Bronchial epithelial cell (primary cell): ENCODE data around the gene AKNAD1. TPM values are rescaled to one million over a fixed set of nuclear protein-coding genes. Genes with fewer than 3 reads are reported as not detected.
"Not testable (repeated sequence)": the region's sequence is repeated elsewhere in the genome, so short reads cannot be mapped to it uniquely, and the experiment has no call there.

Experiments
- DNase-seq: peaks from one replicate; pipeline ENCODE4 v3.0.0-alpha.2; 2010; ENCODE audit warnings: low read depth
- FAIRE-seq: peaks from 2 replicates; lab custom pipeline; 2011; peaks lifted over from hg19 to GRCh38; lab: Jason Lieb, UNC
- H3K27me3 ChIP-seq: 2 replicates; pipeline ENCODE4 v1.5.1; 2011; ENCODE audit warnings: low read length; ENCODE audit not compliant: control insufficient read depth, insufficient read depth
- H3K36me3 ChIP-seq: 2 replicates; pipeline ENCODE4 v1.5.1; 2011; ENCODE audit warnings: low read length; ENCODE audit not compliant: control insufficient read depth, insufficient read depth
- H3K4me3 ChIP-seq: 2 replicates; pipeline ENCODE4 v1.5.1; 2011; ENCODE audit warnings: mild to moderate bottlenecking, low read depth, low read length, control low read depth
- total RNA-seq: library from RNA; depleted of rRNA; stranded (reverse); fragments of >200 nt; gene quantifications from 2 replicates; pipeline ENCODE4 v1.2.1, GENCODE V29; 2014
- TF ChIP-seq, protein P1 (sequence below): IDR thresholded peaks from 2 replicates; pipeline ENCODE4 v1.5.1; 2011; ENCODE audit warnings: mild to moderate bottlenecking, moderate library complexity, low read length, control low read depth, inconsistent platforms; ENCODE audit not compliant: insufficient read depth, severe bottlenecking

Gene AKNAD1
- total RNA-seq, 1 donor from 2014 or later, result not detected

DNA sequence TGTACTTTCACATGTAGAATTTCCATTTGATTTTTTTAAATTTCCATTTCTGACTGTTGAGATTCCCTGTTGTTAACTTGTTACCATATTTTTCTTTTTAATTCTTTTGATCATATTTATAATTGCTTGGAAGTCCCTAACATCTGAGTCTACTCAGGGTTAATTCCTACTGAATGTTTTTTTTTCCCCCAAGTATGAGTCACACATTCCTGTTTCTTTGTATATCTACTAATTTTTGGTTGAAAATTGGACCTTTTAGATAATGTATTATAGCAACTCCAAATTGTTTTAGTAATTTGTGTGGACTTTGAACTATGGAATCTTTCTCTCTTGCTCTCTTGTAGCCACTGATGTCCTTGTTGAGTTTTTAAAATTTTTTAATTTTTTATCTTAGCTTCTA is 55.8 kb downstream of the AKNAD1 start:
- FAIRE-seq, result no peak
- Histone ChIP-seq H3K27me3 (no peaks in the 10 kb centered on the region), H3K36me3 (peaks cover 7% of the 10 kb centered on the region), H3K4me3 (no peak overlapping the region)
- TF ChIP-seq, protein P1, sequence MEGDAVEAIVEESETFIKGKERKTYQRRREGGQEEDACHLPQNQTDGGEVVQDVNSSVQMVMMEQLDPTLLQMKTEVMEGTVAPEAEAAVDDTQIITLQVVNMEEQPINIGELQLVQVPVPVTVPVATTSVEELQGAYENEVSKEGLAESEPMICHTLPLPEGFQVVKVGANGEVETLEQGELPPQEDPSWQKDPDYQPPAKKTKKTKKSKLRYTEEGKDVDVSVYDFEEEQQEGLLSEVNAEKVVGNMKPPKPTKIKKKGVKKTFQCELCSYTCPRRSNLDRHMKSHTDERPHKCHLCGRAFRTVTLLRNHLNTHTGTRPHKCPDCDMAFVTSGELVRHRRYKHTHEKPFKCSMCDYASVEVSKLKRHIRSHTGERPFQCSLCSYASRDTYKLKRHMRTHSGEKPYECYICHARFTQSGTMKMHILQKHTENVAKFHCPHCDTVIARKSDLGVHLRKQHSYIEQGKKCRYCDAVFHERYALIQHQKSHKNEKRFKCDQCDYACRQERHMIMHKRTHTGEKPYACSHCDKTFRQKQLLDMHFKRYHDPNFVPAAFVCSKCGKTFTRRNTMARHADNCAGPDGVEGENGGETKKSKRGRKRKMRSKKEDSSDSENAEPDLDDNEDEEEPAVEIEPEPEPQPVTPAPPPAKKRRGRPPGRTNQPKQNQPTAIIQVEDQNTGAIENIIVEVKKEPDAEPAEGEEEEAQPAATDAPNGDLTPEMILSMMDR, result no peak
- DNase-seq, result no peak

GRCh38 chr1:108799001-108799400 is 57.9 kb downstream of the AKNAD1 start:
- Histone ChIP-seq H3K4me3 (no peak overlapping the region), H3K36me3 (peaks cover 6% of the 10 kb centered on the region), H3K27me3 (no peaks in the 10 kb centered on the region)
- DNase-seq (no peak), FAIRE-seq (no peak)
- TF ChIP-seq, protein P1, result no peak

DNA sequence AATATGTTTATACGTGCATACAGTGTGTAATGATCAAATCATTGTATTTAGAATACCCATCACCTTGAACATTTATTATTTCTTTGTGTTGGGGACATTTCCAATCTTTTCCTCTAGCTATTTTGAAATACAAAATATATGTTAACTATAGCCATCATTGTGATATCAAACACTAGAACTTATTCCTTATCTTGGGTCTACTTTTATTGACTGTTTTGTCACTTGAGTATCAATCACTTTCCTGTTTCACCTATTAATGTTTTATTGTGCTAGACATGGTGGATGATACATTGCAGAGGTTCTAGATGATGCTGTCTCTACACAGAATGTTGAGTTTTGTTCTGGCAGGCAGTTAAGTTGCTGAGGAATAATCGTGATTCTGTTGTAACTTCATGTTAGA is 64.5 kb downstream of the AKNAD1 start:
- no peak for DNase-seq
- Histone ChIP-seq H3K27me3 (no peaks in the 10 kb centered on the region), H3K36me3 (peaks cover 4% of the 10 kb centered on the region), H3K4me3 (no peak overlapping the region)
- TF ChIP-seq, protein P1, result no peak
- FAIRE-seq, result no peak

GRCh38 chr1:108791790-108792189 is 65.1 kb downstream of the AKNAD1 start:
- DNase-seq, result no peak
- FAIRE-seq, result no peak
- Histone ChIP-seq H3K27me3 (no peaks in the 10 kb centered on the region), H3K36me3 (peaks cover 3% of the 10 kb centered on the region), H3K4me3 (no peak overlapping the region)
- TF ChIP-seq, protein P1, result no peak

DNA sequence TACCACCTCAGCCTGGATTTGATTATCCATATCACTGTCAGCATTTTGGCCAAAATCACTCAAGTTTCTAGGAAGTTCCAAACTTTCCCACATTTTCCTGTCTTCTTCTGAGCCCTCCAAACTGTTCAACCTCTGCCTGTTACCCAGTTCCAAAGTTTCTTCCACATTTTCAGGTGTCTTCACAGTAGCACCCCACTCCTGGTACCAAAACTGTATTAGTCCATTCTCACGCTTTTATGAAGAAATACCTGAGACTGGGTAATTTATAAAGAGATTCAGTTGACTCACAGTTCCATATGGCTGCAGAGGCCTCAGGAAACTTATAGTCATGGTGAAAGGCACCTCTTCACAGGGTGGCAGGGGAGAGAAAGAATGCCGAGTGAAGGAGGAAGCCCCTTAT is 71.0 kb downstream of the AKNAD1 start:
- H3K4me3 ChIP-seq, result no peak overlapping the region
- TF ChIP-seq, protein P1, result no peak
- DNase-seq (no peak), FAIRE-seq (no peak)
- peaks cover 7% of the 10 kb centered on the region for H3K36me3 ChIP-seq
- no peaks in the 10 kb centered on the region for H3K27me3 ChIP-seq

- H3K4me3 ChIP-seq, result no peak overlapping the region
- H3K36me3 ChIP-seq, result peaks cover 7% of the 10 kb centered on the region
- no peaks in the 10 kb centered on the region for H3K27me3 ChIP-seq
- TF ChIP-seq, protein P1, result no peak
- no peak for FAIRE-seq
- DNase-seq, result no peak
These were observed 71.6 kb downstream of the AKNAD1 start for GRCh38 chr1:108785264-108785663.

- not testable (repeated sequence) for H3K36me3 ChIP-seq, FAIRE-seq, DNase-seq
These were observed 75.3 kb downstream of the AKNAD1 start for GRCh38 chr1:108781575-108781944.

More at GRCh38 chr1:108781575-108781944, 75.3 kb downstream of the AKNAD1 start:
- H3K27me3 ChIP-seq, H3K4me3 ChIP-seq: not testable (repeated sequence)
